Measurements from ENCODE around the gene GPATCH8.

GPATCH8 gene

DNA sequence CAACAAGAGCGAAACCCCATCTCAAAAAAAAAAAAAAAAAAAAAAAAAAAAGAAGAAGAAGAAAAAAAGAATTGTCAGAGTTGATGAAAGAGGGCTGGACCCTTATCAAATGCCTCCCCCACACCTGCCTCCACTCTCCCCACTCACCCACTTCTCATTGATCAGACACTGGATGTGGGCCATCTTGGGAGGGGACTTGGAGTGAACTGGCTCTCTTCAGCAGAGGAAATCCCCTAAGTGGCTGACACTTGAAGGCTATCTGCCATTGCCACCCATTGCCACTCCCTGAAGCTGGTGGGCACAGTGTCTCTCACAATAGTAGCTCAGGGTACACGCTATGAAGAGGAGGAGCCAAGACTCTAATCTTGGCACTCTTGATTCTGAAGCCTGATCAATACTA is 115.4 kb downstream of the GPATCH8 start:
- no peak for DNase-seq
- no peak for TF ChIP-seq POLR2A (IDR thresholded peaks at IDR 0.05; ENCODE audit: low read length)
- TF ChIP-seq GATA1 (IDR thresholded peaks at IDR 0.05; ENCODE audit: low read depth, low read length): no peak

DNA sequence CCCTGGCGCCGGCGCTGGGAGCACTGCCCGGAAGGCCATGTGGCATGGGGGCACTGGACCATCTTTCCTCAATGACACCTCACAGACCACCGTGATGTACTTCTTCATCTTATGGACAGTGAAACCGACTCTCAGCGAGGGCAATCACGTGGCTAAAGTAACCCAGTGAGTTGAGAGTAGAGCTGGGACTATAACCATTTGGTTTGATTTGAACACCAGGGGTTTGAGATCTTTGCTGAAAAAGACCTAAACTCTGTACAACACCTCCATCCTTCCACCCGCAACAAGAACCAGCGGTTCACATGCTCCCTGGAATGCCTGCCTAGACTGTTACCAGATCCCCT is 117.1 kb downstream of the GPATCH8 start:
- no peak for DNase-seq
- no peak for TF ChIP-seq GATA1 (IDR thresholded peaks at IDR 0.05; ENCODE audit: low read depth, low read length)
- no peak for TF ChIP-seq POLR2A (IDR thresholded peaks at IDR 0.05; ENCODE audit: low read length)

DNA sequence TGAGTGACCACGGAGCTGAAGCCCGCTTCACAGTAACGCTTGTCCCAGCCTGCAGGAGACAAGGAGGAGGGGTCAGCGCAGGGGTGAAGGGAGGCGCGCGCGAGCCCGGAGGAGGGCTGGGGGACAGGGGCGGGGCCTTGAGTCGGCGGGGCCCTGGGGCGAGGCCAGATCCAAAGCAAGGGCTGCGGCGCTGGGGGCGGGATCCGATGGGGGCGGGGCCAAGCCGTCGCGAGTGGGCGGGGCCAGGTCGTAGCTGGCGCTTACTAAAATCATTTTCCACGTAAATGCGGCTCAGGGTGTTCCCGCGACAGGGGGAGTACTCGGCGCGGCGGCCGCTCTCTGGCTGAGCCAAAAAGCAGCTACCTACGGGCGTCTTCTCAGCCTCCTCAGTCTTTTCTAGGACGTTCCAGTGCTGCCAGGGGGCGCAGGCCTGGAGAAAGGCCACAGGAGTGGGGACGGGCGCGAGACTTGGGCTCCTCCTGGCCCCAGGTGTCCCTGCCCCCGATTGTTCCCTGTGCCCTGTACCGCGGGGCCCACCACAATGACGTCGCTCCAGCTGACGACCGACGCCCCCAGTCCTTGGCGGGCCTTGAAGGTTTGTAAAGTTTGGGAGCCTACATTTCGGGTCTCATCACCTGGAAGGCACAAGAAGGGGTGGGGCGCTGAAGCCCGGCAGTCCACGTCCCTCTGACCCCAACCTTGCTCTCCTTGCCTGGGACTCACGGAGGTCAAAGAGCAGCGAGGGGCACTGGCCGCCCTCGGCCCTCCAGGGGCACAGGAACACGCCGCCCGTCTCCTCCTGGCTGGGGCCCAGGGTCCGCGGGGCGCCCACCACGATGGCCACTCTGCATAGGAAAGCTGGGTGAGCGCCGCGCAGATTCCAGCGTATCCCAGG is 117.7 kb downstream of the GPATCH8 start:
- TF ChIP-seq GATA1 (IDR thresholded peaks at IDR 0.05; ENCODE audit: low read depth, low read length): no peak
- peak; percentile 75 for TF ChIP-seq POLR2A (IDR thresholded peaks at IDR 0.05; ENCODE audit: low read length)
- peak; percentile 90 to 93 for DNase-seq

GRCh38 chr17:44384823-44385286 is 118.4 kb downstream of the GPATCH8 start:
- TF ChIP-seq POLR2A (IDR thresholded peaks at IDR 0.05; ENCODE audit: low read length) (no peak), GATA1 (IDR thresholded peaks at IDR 0.05; ENCODE audit: low read depth, low read length) (no peak)
- no peak for DNase-seq

GRCh38 chr17:44384281-44384822 is 118.9 kb downstream of the GPATCH8 start:
- no peak for DNase-seq
- TF ChIP-seq POLR2A (IDR thresholded peaks at IDR 0.05; ENCODE audit: low read length): no peak
- TF ChIP-seq GATA1 (IDR thresholded peaks at IDR 0.05; ENCODE audit: low read depth, low read length): no peak

- no peak for DNase-seq
- TF ChIP-seq POLR2A (IDR thresholded peaks at IDR 0.05; ENCODE audit: low read length): no peak
- TF ChIP-seq GATA1 (IDR thresholded peaks at IDR 0.05; ENCODE audit: low read depth, low read length): no peak
Measured at GRCh38 chr17:44383861-44384260, 119.3 kb downstream of the GPATCH8 start.

DNA sequence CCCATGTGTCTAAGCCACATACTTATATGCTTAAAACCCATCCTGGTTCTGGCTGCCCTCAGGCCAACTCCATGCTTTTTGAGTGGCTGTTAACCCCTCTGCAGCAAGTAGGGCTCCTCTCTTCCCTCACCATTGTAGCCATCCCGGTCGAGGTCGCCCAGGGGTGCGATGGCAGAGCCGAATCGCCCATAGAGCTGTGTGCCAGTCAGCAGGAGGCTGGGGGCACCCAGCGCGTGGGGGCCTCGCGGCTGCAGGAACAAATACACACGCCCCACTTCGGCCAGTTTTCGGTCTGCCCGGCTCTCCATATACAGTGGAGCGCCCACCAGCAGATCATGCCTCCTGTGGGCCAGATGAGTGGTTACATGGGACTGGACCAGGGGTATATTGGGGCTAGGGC is 119.8 kb downstream of the GPATCH8 start:
- TF ChIP-seq POLR2A (IDR thresholded peaks at IDR 0.05; ENCODE audit: low read length): no peak
- TF ChIP-seq GATA1 (IDR thresholded peaks at IDR 0.05; ENCODE audit: low read depth, low read length): no peak
- DNase-seq: no peak

GRCh38 chr17:44382917-44383316 is 120.3 kb downstream of the GPATCH8 start:
- TF ChIP-seq POLR2A (IDR thresholded peaks at IDR 0.05; ENCODE audit: low read length) (no peak), GATA1 (IDR thresholded peaks at IDR 0.05; ENCODE audit: low read depth, low read length) (no peak)
- no peak for DNase-seq

DNA sequence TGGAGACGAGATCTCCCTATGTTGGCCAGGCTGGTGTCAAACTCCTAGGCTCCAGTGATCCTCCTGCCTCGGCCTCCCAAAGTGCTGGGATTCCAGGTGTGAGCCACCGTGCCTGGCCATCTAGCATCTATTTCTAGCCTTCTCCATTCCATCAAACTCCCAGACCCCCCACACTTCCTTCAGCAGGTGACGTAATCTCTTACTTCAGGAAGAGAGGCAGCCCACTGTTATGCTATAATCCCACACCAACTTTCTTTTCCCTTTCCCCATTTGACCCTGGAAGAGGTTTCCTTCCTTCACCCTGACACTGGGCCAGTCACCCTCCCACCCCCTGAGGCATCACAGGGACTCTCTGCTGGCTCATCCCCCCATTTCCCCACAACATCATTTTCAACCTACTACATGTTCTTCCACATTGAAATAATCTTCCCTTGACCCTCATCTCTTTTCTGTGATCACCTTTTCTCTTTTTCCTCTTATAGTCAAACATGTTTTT is 121.3 kb downstream of the GPATCH8 start:
- no peak for DNase-seq
- TF ChIP-seq GATA1 (IDR thresholded peaks at IDR 0.05; ENCODE audit: low read depth, low read length): no peak
- no peak for TF ChIP-seq POLR2A (IDR thresholded peaks at IDR 0.05; ENCODE audit: low read length)

DNA sequence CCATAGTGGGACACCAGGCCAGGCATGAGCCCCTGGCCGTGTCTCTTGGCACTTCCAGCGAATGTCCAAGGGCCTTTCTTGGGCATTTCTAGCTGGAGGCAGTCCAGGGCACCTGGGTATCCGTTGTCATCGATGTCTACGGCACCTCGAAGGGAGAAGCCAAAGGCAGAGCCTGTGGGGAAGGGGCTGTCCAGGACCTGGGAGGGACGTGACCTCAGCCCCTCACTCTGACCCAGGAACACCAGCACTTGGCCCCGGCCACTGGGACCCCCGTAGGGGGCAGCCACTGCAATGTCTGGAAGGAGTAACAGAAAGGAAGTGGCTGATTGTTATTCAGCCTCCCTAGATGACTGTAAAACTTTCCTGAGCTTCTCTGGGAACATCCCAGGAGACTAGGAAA is 122.4 kb downstream of the GPATCH8 start:
- TF ChIP-seq POLR2A (IDR thresholded peaks at IDR 0.05; ENCODE audit: low read length) (no peak), GATA1 (IDR thresholded peaks at IDR 0.05; ENCODE audit: low read depth, low read length) (no peak)
- no peak for DNase-seq

DNA sequence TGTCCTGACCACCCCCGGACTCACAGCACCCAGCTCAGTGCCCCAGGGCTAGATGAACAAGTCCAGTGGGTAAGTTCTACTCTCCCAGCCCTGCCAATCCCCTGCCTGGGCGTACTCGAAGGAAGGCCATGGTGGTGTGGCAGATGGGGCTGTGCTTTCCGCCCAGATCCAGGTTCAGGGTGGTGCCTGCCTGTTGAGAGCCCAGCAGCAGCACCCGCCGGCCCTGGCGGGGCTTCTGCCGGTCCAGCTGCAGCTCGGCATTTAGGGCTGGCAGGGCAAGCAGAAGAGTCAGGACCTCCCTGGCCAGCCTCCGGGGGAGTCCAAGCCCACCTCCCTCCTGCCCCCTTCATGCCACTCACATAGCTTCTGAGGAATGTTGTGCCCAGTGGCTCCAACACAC is 123.3 kb downstream of the GPATCH8 start:
- DNase-seq: no peak
- TF ChIP-seq POLR2A (IDR thresholded peaks at IDR 0.05; ENCODE audit: low read length): no peak
- TF ChIP-seq GATA1 (IDR thresholded peaks at IDR 0.05; ENCODE audit: low read depth, low read length): no peak

- TF ChIP-seq GATA1 (IDR thresholded peaks at IDR 0.05; ENCODE audit: low read depth, low read length): no peak
- TF ChIP-seq POLR2A (IDR thresholded peaks at IDR 0.05; ENCODE audit: low read length): no peak
- no peak for DNase-seq
Measured at GRCh38 chr17:44378171-44378705, 125.0 kb downstream of the GPATCH8 start.

DNA sequence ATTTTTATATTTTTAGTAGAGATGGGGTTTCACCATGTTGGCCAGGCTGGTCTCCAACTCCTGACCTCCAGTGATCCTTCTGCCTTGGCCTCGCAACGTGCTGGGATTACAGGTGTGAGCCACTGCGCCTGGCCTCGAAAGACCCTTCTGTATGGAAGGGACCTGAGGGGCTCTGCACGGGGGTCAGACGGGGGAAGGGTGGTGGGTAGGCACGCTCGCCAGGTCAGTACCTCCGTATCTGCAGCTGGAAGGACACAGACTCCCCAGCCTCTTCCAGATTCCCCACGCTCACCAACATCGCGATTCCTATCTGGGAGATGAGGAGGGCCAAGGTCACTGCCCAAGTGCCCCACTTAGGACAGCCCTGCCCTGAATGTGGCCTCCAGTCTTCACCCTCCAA is 126.4 kb downstream of the GPATCH8 start:
- no peak for DNase-seq

GRCh38 chr17:44376124-44376523 is 127.1 kb downstream of the GPATCH8 start:
- TF ChIP-seq GATA1 (IDR thresholded peaks at IDR 0.05; ENCODE audit: low read depth, low read length) (no peak), POLR2A (IDR thresholded peaks at IDR 0.05; ENCODE audit: low read length) (no peak)
- peak; percentile 33 to 55 for DNase-seq

More for the DNA sequence above, 126.4 kb downstream of the GPATCH8 start:
- TF ChIP-seq POLR2A (IDR thresholded peaks at IDR 0.05; ENCODE audit: low read length) (no peak), GATA1 (IDR thresholded peaks at IDR 0.05; ENCODE audit: low read depth, low read length) (no peak)
